ENCODE data around the gene LAG3.

LAG3 gene

DNA sequence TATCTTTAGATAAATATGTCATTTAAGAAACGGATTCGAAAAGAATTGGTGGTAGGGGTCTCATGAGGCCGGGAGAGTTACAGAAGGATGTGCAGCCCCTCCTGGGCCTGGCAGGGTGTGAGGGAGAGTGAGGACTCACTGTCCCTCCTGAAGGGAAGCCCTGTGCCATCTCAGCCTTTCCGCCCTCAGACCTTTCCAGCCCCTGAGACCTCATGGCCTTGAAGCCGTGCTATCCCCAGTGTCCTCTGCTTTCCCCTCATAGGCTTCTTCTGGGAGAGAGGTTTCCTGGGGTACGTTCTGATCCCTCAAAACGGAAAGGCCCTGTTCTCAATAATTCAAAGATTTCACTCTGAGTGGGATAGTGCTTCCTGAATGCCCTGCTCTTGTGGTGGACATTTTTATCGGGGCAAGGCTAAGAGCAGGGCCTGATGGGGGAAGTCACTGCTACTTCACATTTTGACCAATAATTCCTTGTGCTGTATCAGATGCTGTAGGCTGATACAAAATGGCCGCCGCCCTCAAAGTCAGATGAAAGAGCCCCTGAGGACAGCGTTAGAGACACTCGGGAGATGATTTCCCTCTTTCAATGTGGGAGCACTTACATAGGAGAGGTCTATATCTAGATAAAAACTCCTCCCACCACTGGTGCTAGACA is 18.3 kb downstream of the LAG3 start:
- peak; percentile 49 for DNase-seq (ENCODE audit: low spot score)

DNA sequence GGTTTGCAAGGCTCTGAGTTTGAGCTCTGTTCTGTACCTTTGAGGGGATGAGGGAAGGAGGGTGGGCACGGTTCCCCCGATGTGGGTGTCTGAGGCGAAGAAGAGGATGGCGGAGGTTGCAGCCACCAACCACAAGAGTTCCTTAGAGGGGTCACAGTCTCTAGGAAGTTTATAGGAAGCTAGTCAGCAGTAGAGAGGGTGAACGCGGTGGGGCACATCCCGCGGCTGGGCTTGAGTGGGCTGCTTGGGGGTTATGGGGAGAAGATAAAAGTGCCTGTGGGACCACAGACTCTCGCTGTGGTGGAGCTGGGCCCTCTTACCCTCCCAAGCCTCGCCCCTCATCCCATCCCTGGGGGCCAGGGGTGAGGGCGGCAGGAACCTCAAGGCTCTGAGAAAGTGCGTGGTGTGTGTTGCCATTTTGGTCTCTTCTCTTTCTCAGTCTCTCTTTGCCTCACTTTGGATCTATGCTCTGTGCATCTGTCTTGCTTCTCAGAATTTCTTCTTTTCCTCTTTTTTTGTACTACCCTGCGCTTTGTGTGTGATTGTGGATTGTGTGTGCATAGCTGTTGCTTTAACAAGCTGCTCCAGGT is 19.7 kb downstream of the LAG3 start:
- no peak for DNase-seq (ENCODE audit: low spot score)

DNA sequence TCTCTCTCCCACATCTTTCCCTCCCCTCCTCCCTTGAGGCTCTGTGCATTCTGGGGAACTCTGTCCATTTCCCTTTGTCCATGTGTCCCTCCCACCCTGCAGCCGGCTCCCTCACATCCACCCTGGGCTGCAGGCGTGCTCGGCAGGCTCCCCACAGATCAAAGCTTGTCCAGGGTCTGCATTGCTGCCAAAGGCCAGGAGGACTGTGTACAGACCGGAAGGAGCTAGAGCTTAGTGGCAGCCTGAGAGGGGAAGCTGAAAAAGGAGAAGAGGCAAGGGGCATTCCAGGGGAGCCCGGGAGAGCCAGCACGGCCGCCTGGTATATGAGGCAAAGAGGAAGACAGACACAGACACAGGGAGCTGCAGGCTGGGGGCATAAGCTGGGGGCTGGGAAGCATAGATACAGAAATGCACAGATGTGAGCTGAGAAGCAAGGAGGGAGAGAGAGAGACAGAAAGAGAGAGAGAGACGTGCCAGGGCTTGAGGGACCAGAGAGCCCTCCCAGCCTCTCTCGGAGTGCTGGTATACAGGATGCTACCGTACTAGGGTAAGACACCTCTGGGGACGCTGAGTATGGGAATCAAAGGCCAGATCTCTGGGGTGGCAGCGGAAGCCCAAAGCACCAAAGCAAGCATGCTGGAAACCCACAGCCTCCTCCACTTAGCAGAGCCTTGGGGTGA is 20.3 kb downstream of the LAG3 start:
- peak; percentile 43 for DNase-seq (ENCODE audit: low spot score)

DNA sequence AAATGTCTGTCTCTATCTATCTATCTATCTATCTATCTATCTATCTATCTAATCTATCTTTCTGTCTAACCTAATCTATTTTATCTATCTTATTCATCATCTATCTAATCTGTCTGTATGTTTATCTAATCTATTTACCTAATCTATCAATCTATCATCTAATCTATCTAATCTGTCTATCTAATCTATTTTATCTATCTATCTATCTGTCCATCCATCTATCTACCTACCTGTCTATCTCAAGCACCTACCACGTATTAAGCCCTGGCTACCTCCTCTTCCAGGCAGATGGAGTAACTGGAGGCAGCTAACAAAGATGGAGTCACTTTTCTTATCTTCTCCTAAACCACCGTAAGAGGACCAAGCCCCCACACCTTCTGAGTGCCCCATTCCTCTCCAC is 22.8 kb downstream of the LAG3 start:
- no peak for DNase-seq (ENCODE audit: low spot score)

DNA sequence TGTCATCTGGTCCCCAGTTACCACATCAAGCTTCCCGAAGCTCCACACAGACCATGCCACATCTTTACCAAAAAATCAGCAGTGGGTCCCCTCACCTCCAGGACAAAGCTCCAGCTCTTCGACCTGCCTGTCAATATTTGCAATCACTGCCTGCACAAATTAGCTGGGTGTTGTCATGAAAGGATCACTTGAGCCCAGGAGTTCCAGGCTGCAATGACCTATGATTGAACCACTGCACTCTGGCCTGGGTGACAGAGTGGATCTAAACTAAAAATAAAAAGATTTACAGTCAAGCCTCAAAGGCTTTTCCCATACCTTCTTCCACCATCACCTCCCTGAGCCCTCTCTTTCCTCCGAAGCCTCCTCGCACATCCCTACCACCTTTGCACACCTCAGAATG is 24.3 kb downstream of the LAG3 start:
- DNase-seq (ENCODE audit: low spot score) = no peak

DNA sequence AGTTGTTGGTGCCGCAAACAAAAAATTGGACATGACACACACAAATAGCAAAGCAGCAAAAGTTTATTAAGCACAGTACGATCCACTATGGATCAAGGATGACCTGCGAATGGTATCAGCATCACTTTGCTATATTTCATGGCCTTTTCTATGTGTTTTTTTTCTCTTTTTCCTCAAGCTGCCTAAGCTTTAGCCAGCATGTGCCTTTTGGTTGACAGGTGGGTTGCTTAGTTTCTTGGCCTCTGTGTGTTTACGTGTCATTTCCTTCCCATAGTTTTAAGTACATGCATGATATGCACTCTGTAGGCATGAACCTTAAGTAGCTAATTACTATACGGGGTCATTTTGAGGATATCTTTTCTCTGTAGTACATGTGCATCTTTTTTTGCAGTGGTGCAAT is 26.8 kb downstream of the LAG3 start:
- no peak for DNase-seq (ENCODE audit: low spot score)

DNA sequence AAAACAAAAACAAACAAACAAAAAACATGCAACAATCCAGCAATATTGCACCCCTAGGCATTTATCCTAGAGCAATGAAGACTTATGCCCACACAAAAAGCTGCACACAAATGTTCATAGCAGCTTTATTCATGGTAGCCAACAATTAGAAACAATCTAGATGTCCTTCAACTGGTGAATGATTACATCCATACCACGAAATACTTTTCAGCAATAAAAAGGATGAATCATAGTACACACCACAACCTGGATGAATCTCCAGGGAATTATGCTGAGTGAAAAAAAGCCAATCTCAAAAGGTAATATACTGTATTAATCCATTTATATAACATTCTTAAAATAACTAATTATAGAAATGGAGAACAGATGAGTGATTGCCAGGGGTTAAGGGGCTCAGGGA is 34.9 kb downstream of the LAG3 start:
- DNase-seq (ENCODE audit: low spot score) = no peak

GRCh38 chr12:6809056-6809455 is 36.7 kb downstream of the LAG3 start:
- no peak for DNase-seq (ENCODE audit: low spot score)

- DNase-seq (ENCODE audit: low spot score) = no peak
Observed at GRCh38 chr12:6810758-6811157, 38.4 kb downstream of the LAG3 start.

DNA sequence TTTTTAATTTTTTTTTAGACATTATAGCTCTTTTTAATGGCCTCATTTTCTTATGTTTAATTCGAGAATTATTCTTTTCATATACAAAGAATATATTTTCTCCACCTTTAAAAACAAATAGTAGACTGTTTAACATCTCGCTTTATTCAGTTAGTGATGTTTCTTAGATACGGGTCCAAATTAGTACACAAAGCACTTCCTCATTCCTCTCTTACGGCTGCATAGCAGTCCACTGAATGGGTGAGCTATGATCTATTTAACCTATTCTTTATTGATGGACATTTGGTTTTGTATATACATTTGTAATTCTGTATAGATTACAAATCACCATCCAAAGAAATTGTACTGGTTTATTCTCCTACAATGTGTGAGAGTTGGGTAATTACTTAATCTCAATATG is 41.0 kb downstream of the LAG3 start:
- DNase-seq (ENCODE audit: low spot score) = no peak

GRCh38 chr12:6816598-6816997 is 44.3 kb downstream of the LAG3 start:
- DNase-seq (ENCODE audit: low spot score) = no peak

DNA sequence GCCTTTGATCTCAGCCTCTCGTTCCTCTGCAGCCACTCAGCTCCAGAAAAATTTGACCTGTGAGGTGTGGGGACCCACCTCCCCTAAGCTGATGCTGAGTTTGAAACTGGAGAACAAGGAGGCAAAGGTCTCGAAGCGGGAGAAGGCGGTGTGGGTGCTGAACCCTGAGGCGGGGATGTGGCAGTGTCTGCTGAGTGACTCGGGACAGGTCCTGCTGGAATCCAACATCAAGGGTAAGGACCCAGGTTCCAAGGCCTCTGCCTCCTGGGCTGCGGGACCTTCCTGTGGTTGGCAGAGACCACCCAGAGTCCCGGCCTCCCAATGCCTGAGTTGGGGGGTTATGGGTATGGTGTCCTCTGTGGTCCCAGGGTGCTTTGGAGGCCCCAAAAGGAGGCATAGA is 44.8 kb downstream of the LAG3 start:
- no peak for DNase-seq (ENCODE audit: low spot score)

GRCh38 chr12:6817662-6818157 is 45.4 kb downstream of the LAG3 start:
- DNase-seq (ENCODE audit: low spot score) = no peak

DNA sequence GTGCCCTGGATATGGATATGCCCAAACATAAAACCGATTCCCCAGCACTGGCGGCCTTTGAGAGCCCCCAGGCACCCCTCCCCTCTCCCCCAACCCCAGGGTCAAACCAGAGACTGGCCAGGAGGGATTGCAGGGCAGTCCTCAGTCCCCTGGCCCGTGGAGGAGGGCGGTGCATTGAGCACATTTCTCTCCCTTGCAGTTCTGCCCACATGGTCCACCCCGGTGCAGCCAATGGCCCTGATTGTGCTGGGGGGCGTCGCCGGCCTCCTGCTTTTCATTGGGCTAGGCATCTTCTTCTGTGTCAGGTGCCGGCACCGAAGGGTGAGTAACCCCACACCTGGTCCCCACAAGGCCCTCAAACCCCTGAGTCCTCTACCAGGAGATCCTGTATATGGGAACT is 45.9 kb downstream of the LAG3 start:
- no peak for DNase-seq (ENCODE audit: low spot score)

DNA sequence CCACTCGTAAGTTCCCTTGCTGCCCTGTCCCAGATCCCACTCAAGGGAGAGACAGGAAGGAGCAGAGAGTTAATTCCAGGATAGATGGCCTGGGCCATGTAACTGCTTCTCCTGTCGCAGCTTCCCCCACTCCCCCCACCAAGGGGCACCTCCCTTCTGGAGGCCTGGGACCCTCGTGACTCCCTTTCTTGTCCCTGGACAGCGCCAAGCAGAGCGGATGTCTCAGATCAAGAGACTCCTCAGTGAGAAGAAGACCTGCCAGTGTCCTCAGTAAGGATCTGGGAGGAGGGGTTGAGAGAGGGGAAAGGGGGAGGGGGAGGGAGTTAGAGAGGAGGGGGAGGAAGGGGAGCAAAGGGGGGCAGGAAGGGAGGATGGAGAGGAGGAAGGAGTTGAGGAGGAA is 46.3 kb downstream of the LAG3 start:
- DNase-seq (ENCODE audit: low spot score) = no peak

DNA sequence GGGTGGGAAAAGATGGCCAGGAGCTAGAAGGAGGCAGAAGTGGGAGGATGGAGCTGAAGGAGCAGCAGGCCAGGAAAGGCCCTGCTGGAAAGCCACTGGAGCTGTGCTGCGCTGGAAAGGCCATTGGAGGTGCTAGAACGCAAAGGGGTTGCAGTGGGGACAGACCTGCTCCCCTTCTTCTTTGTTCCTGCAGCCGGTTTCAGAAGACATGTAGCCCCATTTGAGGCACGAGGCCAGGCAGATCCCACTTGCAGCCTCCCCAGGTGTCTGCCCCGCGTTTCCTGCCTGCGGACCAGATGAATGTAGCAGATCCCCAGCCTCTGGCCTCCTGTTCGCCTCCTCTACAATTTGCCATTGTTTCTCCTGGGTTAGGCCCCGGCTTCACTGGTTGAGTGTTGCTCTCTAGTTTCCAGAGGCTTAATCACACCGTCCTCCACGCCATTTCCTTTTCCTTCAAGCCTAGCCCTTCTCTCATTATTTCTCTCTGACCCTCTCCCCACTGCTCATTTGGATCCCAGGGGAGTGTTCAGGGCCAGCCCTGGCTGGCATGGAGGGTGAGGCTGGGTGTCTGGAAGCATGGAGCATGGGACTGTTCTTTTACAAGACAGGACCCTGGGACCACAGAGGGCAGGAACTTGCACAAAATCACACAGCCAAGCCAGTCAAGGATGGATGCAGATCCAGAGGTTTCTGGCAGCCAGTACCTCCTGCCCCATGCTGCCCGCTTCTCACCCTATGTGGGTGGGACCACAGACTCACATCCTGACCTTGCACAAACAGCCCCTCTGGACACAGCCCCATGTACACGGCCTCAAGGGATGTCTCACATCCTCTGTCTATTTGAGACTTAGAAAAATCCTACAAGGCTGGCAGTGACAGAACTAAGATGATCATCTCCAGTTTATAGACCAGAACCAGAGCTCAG is 47.0 kb downstream of the LAG3 start:
- DNase-seq (ENCODE audit: low spot score) = no peak

- no peak for DNase-seq (ENCODE audit: low spot score)
Observed at GRCh38 chr12:6820166-6820565, 47.8 kb downstream of the LAG3 start.

DNA sequence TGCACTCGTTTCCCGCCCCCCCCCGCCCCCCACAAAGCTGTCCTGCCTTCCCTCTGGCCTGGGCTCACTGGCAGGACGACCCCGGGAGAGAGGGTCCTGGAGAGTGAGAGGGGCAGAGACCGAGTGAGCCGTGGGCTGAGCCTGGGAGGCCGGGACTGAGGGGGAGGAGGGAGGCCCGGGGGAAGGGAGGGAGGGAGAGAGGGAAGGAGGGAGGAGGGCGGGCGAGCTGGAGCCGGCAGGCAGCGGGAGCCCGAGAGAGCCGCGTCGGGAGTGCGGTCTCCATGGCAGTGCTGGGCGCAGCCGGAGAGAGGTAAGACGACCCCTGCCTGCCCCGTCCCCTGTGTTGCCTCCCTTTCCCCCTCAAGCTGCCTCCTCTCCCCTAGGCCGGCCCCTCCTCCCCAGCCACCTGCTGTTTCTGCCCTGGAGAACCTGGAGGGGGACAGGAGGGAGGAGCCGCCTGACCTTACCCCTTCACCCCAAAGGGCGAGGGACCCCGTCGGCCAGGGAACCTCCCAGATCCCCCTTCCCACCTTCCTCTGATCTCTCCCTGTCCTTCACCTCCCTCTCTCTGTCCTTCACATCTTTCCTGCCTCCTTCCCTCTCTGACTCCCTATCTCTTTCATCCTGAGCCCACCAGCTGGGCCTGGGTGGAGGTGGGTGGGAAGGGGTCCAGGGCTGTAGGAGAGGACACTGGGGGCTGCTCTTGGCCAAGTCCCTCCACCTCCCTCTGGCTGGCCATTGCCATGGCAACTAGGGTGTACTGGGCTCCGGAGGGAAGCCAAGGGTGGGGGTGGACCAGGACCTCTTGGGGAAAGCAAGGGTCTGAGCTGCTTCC is 49.5 kb downstream of the LAG3 start, which contains the start of gene GPR162:
Gene GPR162 (plus strand): TSS at position 231 of the 835 bp plus-strand sequence. CDS start 2,078 bp downstream, outside the sequence.
- no peak for DNase-seq (ENCODE audit: low spot score)

DNA sequence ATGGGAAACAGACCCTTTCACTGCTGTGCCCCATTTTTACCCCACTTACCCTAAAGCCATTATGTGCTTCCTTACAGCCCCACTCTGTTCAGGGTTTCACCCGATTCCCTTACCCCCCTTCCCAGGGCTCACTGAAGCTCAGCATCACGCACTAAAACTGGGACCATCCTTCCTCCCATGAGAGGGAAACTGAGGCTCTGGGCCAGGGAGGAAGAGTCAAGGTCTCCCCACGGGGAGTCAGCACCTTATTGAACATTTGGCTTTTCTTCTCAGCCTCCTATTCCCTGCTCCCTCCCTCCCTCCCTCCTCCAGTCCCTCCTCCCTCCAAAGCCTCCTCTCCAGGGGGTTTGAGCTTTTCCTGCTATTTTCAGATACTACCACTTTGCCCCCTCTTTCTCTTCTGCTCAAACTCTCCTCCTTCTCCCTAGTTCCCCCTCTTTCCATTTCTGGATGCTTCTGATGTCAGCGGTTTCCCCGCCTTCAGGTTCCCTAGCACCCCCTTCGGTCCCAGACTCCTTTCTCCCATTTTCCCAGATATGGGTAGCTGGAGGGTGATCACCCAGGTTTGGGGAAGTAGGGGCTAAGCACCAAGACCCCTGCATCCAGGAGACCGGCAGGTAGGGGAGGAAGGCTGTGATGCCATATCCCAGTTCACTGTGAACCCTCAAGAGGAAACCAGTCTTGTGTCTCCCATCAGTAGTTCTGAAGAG is 50.3 kb downstream of the LAG3 start:
- DNase-seq (ENCODE audit: low spot score) = no peak

GRCh38 chr12:6823182-6824084 is 51.1 kb downstream of the LAG3 start:
- no peak for DNase-seq (ENCODE audit: low spot score)
